A204.1 (cell line): ENCODE data around the gene USH1C.

Source experiments
- FAIRE-seq: peaks from 2 replicates; lab custom pipeline; 2012; peaks lifted over from hg19 to GRCh38; lab: Jason Lieb, UNC

The USH1C gene

DNA sequence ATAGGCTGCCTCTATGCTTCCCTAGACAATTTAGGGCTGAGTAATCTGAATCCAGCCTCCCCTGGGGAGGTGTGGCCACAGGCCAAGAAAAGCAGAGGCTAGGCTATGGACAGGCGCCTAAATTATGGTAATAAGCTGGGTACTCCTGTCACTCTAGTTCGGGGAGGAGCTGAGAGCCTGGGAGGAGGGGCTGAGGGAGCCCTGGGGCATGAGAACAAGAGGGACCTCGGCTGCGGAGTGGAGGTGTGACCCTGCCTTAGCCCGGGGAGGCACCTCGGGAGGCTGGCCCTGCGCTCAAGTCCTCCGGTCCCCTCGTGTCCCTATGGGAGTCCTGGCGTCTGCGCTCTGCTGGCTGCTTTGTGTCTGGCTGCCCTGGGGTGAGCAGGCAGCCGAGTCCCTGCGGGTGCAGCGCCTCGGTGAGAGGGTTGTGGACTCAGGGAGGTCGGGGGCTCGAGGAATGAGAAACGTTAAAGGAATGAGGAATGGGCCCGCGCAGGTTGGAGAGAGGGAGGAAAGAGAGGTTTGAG, 2.9 kb upstream of the USH1C start, which contains the start of gene OTOG:
Gene OTOG, plus strand, starts transcription at position 209 of the 527 bp plus-strand sequence. Its CDS starts 114 bp downstream, at position 323.
- no peak for FAIRE-seq

DNA sequence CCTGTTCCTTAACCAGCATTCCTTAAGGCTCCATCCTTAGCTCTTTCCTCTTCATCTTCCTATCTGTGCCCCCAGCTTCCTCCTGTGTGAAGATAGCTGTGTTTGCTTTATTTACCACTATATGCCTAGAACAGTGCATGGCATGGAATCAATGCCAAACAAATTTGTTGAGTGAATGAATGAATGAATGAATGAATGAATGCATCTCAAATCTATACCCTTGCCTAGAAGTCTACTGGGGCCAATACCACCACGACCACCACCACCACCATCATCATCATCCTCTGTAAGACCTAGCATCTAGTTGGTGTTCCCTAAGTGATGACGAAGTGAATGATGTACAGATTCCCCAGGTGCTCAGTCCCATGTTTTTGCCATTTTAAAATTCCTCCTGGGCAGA, 2.0 kb upstream of the USH1C start:
- no peak for FAIRE-seq

DNA sequence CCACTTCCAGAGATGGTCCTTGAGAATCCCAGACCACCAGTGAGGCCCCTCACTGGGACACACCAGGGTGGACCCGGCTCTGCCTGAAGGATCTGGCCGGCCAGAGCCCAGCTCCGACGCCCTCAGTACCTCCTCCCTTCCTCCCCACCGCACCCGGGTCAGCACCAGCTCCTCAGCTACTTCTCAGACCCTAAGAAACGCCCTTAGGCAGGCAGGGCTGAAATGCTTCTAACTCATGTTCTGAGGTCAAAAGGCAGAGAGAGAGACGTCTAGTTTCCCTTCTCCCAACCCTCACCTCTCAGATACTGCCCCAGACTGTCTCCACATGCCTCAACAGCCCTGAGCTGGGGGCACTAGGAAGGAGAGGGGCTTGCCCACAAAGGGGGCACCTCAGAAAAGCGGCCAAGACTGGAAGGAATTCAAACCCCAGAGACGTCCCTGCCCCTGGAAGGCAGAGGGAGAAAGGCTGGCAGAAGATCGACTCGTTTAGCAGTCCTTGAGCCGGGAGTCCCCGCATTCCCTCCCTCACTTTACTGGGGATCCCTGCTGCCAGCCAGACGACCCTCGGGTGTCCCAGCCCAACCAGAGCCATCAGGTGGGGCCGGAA, 539 bp downstream of the USH1C start:
- no peak for FAIRE-seq

DNA sequence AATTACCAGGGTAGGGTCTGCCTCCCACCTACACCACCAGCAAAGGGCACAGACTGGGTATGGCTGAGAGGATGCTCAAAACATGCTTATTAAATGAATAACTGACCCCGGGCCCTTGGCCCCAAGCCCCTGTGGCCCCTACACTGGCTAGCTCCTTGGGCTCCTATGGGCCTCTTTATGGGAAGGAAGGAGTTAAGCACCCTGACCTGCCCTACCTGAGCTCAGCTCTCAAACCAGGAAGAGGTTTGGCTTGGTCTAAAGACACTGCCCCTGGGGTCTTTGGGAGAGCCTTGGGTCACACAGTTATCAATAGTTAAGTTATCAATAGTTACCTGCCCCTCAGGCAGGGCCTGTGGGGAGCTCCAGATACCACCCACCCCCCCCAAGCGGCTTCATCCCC, 1.2 kb downstream of the USH1C start:
- FAIRE-seq, result no peak

DNA sequence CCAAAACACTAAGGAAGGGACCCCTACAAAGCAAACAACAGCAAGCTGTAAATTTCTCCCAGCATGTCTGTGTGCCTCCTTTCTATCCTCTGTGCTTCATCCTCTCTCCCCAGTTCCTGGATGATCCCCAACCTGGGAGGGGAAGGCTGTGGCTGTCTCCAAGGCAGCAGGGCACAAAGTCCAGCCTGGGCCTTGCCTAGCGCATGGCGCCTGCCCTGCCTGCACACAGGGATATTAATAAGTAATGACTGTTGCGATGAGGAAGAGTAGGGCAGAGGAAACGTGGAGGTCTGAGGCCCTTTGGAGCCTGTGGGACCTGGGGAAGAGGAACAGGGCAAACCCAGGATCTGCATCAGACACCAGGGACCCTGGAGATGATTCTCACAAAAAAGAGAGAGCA, 2.0 kb downstream of the USH1C start:
- FAIRE-seq, result no peak

DNA sequence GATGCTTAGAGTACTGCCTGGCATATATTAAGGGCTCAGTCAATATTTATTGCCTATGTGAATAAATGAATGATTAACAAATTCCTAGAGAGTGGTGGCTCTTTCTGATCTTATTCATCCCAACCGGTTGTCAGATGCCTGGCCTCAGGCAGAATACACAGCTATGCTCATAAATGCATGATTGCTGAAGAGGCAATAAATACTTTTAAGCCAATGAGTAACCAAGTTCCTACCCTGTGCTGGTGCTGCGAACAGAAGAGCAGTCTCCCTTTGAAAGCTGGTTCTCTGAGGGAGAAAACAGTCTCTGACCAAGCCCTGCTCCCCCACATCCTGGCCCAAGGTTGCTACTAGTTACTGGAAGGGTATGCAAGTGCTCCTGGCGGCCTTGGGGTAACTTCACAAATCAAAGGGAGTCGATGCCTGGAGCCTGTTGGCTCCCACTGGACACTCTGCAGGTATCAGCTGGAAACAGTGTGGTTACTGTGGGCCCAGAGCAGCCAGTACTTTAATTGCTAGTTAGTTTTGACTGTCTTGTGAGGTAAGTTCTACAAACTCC, 2.8 kb downstream of the USH1C start:
- FAIRE-seq, result no peak

DNA sequence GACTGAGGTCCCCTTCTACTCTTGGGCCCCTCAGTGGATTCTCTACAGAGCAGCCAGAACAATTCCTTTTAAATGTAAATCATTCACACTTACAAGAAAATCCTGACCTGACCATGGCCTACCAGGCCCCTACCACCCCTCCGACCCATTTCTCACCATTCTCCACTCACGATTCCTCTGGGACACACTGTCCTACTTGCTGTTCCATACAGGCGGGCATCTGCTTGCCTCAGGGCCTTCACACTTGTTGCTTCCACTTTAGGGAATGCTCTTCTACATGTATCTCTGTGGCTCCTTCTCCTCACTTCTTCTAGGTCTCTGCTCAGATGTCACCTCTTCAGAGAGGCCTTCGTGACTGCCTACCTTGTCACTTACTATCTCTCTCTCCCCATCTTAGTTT, 3.4 kb downstream of the USH1C start:
- no peak for FAIRE-seq

DNA sequence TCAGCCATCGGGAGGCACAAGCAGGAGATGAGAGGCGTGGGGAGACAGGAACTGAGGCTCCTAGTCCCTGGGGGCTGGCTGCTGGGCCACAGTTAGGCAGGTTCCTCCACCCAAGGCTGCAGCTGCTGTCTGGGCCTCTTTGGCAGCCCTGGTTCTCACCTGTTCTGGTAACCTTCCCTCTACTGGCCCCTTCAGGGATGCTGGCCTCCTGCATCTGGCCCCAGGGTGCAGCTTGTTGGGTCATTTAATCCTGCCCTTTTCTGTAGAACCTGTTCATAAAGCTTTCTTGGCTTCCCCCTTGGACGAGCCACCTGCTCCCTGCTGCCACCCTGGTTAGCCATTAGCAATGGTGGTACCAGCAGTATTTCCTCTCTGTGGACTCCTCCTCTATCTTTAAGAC, 5.5 kb downstream of the USH1C start:
- FAIRE-seq, result no peak

DNA sequence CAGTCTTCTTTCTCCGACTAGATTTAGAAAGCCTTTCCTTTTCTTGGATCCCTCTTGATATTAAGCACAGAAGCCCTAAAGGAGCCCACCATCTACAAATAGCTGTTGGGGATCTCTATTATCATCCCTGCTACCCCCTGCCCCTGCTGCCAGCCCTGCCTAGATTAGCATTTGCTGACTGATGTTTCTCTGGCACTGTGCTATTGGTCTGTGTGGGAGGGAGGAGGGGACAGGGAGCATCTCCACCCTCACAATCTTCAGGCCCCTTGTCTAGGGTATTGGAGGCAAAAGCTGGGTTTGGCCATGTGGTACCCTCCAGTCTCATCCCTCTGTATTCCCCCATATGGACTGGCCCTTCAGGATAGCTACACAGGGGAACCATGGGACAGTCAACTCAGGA, 6.2 kb downstream of the USH1C start:
- FAIRE-seq, result no peak

DNA sequence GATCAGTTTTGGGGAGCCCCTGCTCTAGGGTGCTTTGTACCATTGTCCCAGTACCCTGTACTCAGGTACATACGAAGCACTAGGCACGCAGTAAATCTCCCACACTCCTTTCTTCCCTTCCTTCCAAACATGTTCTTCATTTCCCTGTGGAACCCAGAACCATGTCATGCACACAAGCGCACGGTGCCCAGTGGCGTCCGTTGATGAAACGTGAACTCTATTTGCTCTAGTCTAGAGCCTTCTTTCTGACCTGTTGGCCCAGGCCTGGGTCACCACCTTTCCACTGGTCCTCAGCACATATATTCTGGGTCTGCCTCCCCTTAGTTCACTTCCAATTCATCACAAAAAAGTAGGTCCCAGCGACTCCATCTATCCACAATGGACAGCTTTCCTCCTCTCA, 7.0 kb downstream of the USH1C start:
- FAIRE-seq, result no peak

DNA sequence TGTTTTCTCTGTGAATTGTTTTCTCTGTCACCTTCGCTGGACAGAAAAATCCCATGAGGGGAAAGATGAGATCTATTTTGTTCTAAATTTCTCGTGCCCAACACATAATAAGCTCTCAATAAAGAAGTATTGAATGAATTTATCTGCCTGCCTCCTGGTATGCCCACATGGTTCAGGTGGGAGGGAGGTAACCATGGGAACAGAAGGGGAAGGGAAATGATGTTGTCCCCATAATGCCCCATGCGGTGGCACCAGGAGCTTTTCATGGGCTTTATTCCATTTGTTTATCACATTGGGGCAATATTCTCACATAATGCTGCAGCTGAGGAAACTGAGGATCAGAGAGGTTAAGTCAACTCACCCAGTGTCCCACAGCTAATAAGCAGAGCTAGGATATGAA, 8.7 kb downstream of the USH1C start:
- no peak for FAIRE-seq

DNA sequence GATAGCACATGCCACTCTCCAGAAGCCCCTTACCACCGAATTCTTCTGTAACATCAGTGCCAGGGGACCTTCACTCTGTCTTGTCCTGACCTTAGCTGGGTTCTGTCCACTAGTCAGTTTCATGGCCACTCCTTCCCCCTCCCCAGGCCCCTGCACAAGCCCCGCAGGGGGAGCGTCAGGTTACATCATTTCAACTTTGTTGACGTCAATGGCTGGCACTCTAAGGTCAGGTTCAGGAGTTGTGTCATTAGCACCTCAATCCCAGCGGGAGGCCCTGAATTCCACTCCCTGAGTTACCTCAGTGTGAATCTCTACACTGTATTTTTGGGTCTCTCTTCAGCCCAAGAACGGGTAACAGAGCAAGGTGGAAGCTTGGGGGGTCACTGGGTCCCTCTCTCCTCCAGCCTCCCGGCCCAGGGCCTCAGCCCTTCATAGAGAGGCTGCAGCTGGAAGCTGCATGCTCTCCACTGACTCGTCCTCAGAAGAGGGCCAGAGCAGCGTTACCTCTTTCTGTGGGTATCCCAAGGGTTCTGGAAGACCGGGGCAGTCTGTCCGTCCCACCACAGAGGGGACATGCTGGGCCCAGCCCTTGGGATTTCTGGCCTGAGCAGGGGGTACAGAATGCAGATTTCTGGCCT, 10.3 kb downstream of the USH1C start:
- no peak for FAIRE-seq

DNA sequence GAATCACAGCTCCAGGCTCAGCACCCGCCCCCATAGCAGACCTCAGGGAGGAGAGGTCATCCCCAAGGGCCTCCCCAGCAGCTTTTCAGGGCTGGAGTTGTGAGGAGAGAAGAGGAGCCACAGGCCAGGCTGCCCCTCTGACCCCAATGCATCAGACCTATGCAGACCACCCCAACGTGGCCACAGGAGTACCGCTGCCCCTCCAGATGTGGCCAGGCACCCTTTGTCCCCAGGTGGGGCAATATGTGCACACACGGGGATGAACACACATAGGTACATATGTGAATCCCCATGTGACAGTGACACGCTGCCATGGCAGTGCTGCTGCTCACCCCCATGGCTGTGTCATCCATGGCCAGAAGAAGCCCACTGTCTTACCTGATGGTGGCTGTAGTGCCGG, 10.9 kb downstream of the USH1C start:
- no peak for FAIRE-seq

DNA sequence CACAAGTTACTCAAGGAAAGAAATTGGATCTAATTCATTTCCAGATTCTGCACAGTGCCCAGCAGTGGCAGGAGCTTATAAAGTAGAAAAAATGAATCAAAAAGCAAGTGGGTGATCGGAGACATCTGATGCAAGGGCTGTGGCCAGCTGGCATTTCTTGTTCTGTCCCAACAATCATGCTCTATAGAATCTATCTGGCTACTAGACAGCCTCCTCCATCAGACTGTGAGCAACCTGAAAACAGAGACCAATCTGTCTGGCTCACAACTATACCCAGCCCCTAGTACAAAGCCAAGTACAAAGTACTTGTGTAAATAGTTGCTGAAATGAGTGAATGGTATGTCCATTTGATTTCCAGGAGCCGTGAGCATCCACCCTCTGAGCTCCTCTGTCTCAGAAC, 11.4 kb downstream of the USH1C start:
- no peak for FAIRE-seq

DNA sequence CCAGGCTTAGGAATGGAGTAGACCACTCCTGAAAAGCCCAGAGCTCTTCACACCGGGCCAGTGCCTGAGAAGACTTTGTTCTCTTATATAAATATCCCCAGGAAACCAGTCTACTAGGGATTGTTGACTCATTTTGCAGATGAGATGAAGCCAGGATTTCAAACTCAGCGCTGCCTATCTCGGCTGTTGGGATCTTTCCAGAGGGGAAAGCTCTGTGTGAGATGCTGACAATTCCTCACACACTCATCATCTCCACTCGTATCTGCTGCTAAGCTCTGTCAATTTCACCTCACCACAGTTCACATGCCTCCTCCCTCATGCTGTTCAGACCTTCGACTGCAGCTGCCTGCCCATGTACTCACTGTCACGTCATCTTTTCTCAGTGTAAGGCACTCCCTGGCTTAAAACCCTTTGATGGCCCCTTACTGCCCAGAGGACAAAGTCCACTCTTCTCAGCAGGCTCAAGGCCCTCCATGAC, 12.5 kb downstream of the USH1C start:
- FAIRE-seq, result no peak

DNA sequence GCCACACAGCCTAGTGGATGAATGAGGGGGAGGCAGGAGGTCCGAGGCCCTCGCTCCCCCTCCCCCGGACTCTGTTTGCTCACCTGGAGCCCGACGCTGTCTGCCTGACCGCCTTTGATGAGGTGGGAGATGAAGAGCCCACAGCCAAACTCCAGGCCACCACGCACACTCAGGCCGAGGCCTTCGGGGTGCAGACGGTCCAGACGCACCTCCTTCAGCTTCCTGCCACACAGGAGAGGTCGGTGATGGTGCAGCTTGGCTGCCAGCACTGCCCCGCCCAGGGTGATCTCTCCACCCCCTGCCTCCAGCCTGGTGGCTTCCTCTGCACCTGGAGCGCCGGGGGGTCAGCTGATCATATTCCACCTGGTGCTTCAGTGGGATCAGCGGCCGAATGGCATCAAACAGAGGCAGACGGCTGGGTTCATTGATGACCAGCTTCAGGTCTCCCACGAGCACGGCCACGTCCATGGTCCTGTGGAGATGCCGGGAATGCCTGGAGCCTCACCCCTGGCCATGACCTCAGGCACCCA, 13.1 kb downstream of the USH1C start:
- FAIRE-seq, result no peak

DNA sequence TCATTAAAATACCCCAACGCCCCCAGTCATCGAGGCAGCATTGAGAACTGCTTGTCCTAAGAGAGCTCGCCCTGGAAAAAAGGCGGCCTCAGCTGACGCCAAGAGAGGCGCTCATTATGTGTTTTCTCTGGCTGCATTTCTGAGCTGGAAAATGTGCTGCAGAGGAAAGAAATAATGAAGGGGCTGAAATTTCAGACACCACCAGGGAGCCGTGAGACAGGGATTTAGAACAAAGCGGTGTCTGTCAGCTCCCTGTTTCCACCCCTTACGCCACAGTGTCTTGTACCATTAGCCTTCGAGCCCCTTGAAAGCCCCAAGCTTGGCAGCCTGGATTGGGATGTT, 14.4 kb downstream of the USH1C start:
- FAIRE-seq, result no peak

DNA sequence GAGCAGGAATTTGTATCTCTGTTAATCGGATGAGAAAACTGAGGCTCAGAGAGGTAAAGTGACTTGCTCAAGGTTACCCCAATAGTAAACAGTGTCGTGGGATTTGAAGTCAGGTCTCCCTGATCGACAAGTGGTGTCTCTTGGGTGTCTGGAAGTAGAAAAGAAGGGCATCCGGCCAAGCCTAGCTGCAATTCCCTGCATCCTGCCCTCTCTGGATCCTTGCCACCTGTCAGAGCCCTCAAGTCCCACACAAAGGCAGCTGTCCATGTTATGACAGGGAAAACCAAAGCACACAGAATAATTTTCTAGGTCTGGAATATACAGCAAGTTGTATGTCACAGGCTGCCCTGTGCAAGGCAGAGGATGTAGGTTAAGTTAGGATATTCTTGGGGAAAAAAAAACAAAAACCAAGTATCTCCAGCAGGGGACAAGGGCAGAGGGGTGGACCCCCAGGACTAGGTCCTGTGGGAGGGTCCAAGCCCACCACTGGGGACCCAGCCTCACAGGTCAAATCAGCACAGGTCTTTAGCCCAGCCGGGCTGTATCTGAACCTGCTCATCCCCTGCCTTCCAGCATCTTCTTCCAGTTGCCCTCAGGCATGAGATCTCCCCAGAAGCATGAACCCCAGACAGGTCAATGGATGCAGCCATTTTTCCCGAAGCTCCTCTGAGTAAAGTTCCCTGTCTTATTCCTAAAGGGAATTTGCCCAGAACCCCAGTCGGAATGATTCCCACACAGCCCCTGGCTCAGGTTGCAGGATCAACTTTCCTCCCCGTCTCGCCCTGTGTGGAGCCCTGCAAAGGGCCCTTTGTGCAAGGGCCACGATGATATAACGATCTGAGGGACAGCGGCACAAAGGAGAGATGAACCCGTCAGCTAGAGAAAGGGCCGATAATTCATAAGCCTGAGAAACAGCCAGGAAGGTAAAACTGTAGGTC, 15.0 kb downstream of the USH1C start:
- FAIRE-seq, result no peak

DNA sequence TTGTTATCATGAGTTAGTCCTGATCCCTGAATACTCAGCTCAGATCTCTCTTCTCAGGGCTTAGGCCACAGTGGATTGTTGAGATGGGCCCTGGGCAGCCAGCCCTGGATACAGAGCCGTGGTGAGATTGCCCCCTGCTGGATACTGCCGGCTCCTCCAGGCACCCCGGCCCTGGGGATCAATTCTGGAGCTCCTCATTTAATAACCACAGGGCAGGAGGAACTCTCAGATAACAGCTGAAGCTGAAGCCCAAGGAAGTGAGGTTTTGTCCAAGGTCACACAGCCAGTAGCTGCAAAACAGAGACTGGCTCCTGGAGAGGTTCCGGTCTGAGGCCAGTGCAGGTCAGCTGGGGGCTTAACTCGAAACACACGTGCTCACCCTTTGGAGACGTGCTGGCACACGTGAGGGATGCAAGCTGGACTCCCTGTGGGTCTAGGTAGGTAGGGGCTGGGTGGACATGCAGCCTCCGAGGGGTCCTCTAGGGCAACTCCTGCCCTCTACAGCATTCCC, 16.0 kb downstream of the USH1C start:
- no peak for FAIRE-seq

DNA sequence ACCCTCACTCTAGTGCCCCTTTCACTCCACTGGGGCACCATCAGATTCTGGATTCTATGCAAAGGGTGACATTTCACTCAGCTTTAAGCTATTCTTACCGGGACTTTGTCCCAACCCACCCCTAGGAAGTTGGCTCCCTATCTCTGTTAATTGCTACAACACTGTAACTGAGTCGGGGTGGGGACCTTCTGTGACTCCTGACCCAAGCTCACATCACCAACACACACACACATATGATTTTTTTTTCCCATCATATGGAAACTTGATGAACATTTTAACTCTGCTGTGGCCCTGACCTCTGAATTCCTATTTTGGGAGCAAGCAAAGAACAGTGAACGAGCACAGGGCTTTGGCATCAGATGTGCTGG, 16.6 kb downstream of the USH1C start:
- FAIRE-seq, result no peak

DNA sequence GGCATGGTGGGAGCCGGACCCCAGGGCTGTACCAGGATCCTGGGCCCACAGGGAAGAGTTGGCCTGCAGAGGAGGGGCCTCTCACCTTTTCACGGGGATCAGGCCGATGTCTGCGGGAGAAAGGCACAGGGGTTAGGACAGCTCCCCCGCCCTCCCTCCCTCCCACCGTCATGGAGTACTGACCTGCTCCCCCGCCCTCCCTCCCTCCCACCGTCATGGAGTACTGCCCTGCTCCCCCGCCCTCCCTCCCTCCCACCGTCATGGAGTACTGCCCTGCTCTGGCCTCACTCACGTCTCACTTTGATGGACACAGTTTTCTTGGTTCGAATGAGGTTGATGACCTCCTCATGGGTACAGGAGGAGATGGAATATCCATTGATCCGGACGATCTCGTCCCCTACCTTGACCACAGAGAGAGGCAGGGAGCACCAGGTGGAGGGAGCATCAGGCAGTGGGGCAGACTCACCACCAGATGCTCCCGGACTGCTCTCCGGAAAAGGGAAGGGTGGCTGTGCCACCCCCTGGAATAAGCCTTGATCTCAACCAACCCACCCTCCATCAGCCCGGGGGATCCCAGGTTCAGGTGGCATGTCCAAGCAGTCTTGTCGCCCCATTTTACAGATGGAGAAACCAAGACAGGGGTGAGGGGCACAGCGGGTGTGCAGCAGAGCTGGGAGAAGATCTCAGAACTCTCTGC, 17.1 kb downstream of the USH1C start:
- FAIRE-seq, result no peak

DNA sequence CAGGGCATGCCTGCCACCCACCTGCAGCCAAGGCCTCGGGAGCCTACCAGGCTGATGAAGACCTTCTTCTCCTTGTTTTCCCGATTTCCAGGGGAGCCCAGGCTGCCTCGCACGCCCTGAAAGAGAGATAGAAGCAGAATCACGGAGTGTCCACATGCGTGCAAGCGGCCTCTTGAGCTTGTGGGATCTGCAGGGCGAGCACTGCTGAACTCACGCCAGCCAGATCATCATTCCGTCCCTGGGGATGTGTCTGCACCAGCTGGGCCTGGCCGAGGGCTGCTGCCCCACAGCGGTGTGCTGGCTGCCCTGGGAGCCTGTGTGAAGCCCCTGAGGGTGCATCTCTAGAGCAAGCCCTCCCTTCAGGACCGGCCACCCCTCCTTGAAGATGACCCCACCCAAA, 17.9 kb downstream of the USH1C start:
- no peak for FAIRE-seq
